Measurements from ENCODE around the gene NFIA.

The NFIA gene

GRCh38 chr1:61318319-61319125, 236.2 kb downstream of the NFIA start:
- DNase-seq, result no peak

- no peak for DNase-seq
Measured at GRCh38 chr1:61320575-61320974, 238.2 kb downstream of the NFIA start.

GRCh38 chr1:61322008-61322744, 239.8 kb downstream of the NFIA start:
- no peak for DNase-seq

- DNase-seq, result no peak
Measured at GRCh38 chr1:61322769-61323168, 240.4 kb downstream of the NFIA start.

GRCh38 chr1:61323681-61324328, 241.4 kb downstream of the NFIA start:
- DNase-seq, result no peak

- DNase-seq, result no peak
Measured at GRCh38 chr1:61326713-61327112, 244.4 kb downstream of the NFIA start.

- no peak for DNase-seq
Measured at GRCh38 chr1:61327436-61327835, 245.1 kb downstream of the NFIA start.

GRCh38 chr1:61329556-61329955, 247.2 kb downstream of the NFIA start:
- no peak for DNase-seq

- no peak for DNase-seq
Measured at GRCh38 chr1:61330018-61330417, 247.7 kb downstream of the NFIA start.

GRCh38 chr1:61330571-61330970, 248.2 kb downstream of the NFIA start:
- DNase-seq, result no peak

GRCh38 chr1:61332196-61332753, 249.9 kb downstream of the NFIA start:
- DNase-seq, result no peak

- DNase-seq, result no peak
Measured at GRCh38 chr1:61332796-61333195, 250.4 kb downstream of the NFIA start.

GRCh38 chr1:61334718-61335589, 252.6 kb downstream of the NFIA start:
- no peak for DNase-seq

GRCh38 chr1:61337037-61337436, 254.7 kb downstream of the NFIA start:
- no peak for DNase-seq

GRCh38 chr1:61337441-61337951, 255.1 kb downstream of the NFIA start:
- no peak for DNase-seq

GRCh38 chr1:61337981-61338848, 255.9 kb downstream of the NFIA start:
- DNase-seq, result no peak

- DNase-seq, result no peak
Measured at GRCh38 chr1:61338899-61339298, 256.5 kb downstream of the NFIA start.

- no peak for DNase-seq
Measured at GRCh38 chr1:61341426-61341825, 259.1 kb downstream of the NFIA start.

GRCh38 chr1:61343734-61344420, 261.5 kb downstream of the NFIA start:
- DNase-seq, result no peak

- DNase-seq, result no peak
Measured at GRCh38 chr1:61344696-61345095, 262.3 kb downstream of the NFIA start.
